H9 (cell line): ENCODE results near the gene LRP1B. TPM values are rescaled to one million over a fixed set of nuclear protein-coding genes. Genes with fewer than 3 reads are reported as not detected.

Experiments used
- DNase-seq: peaks from one replicate; pipeline ENCODE4 v3.0.0-alpha.2; 2017
- H2AFZ ChIP-seq: one replicate; pipeline ENCODE4 v1.6.1; 2013; ENCODE audit warnings: mild to moderate bottlenecking, low read length, control low read depth, moderate library complexity
- H2AK5ac ChIP-seq: 2 replicates; pipeline ENCODE4 v1.6.1; 2013; ENCODE audit warnings: low read length, control low read depth, mixed read lengths; ENCODE audit not compliant: insufficient read length
- H2BK120ac ChIP-seq: one replicate; pipeline ENCODE4 v1.6.1; 2013; ENCODE audit warnings: low read depth, mild to moderate bottlenecking, low read length, control low read depth, inconsistent platforms; ENCODE audit not compliant: poor library complexity, severe bottlenecking
- H2BK12ac ChIP-seq: 2 replicates; pipeline ENCODE4 v1.6.1; 2013; ENCODE audit warnings: low read length, control low read depth, mixed read lengths, low read depth; ENCODE audit not compliant: insufficient read length
- H2BK15ac ChIP-seq: 2 replicates; pipeline ENCODE4 v1.6.1; 2013; ENCODE audit warnings: low read depth, low read length, control low read depth
- H2BK20ac ChIP-seq: one replicate; pipeline ENCODE4 v1.6.1; 2013; ENCODE audit warnings: low read depth, mild to moderate bottlenecking, low read length, control low read depth, inconsistent platforms; ENCODE audit not compliant: poor library complexity, severe bottlenecking
- H2BK5ac ChIP-seq: 2 replicates; pipeline ENCODE4 v1.6.1; 2013; ENCODE audit warnings: low read length, control low read depth, mixed read lengths; ENCODE audit not compliant: insufficient read length
- H3K14ac ChIP-seq: 2 replicates; pipeline ENCODE4 v1.6.1; 2013; ENCODE audit warnings: low read length, control low read depth; ENCODE audit not compliant: insufficient read depth
- H3K18ac ChIP-seq: 2 replicates; pipeline ENCODE4 v1.6.1; 2013; ENCODE audit warnings: low read depth, mild to moderate bottlenecking, mixed read lengths, low read length, control low read depth; ENCODE audit not compliant: insufficient read length
- H3K23ac ChIP-seq: 2 replicates; pipeline ENCODE4 v1.6.1; 2013; ENCODE audit warnings: low read length, control low read depth, mixed read lengths, low read depth; ENCODE audit not compliant: insufficient read length
- H3K23me2 ChIP-seq: 2 replicates; pipeline ENCODE4 v1.6.1; 2013; ENCODE audit warnings: low read depth, mild to moderate bottlenecking, mixed read lengths, low read length, control low read depth; ENCODE audit not compliant: insufficient read length, poor library complexity, severe bottlenecking
- H3K27ac ChIP-seq: 2 replicates; pipeline ENCODE4 v1.5.1; 2013; ENCODE audit warnings: low read length, control low read depth, mixed read lengths, low read depth; ENCODE audit not compliant: insufficient read length
- H3K27me3 ChIP-seq: 2 replicates; pipeline ENCODE4 v1.6.1; 2013; ENCODE audit warnings: low read length, control low read depth, inconsistent platforms; ENCODE audit not compliant: insufficient read depth
- H3K4ac ChIP-seq: 2 replicates; pipeline ENCODE4 v1.6.1; 2013; ENCODE audit warnings: low read depth, mild to moderate bottlenecking, control low read depth, inconsistent platforms, low read length, moderate library complexity
- H3K4me1 ChIP-seq: 2 replicates; pipeline ENCODE4 v1.6.1; 2013; ENCODE audit warnings: low read length, control low read depth, inconsistent platforms; ENCODE audit not compliant: insufficient read depth
- H3K4me2 ChIP-seq: 2 replicates; pipeline ENCODE4 v1.6.1; 2013; ENCODE audit warnings: low read length, control low read depth, mixed read lengths; ENCODE audit not compliant: insufficient read length, insufficient read depth
- H3K56ac ChIP-seq: 2 replicates; pipeline ENCODE4 v1.6.1; 2013; ENCODE audit warnings: low read depth, mild to moderate bottlenecking, mixed read lengths, low read length, control low read depth; ENCODE audit not compliant: insufficient read length
- H3K79me1 ChIP-seq: 2 replicates; pipeline ENCODE4 v1.6.1; 2013; ENCODE audit warnings: low read depth, mild to moderate bottlenecking, moderate library complexity, low read length, control low read depth, inconsistent platforms; ENCODE audit not compliant: insufficient read depth, poor library complexity, severe bottlenecking
- H3K79me2 ChIP-seq: 2 replicates; pipeline ENCODE4 v1.6.1; 2013; ENCODE audit warnings: low read length, control low read depth, inconsistent platforms; ENCODE audit not compliant: insufficient read depth
- H3K9ac ChIP-seq: 2 replicates; pipeline ENCODE4 v1.6.1; 2013; ENCODE audit warnings: low read length, control low read depth, mixed read lengths; ENCODE audit not compliant: insufficient read length; ENCODE audit errors: extremely low read depth
- H3K9me3 ChIP-seq: one replicate; pipeline ENCODE4 v1.6.1; 2013; ENCODE audit warnings: low read depth, low read length, inconsistent platforms; ENCODE audit not compliant: control insufficient read depth
- H3T11ph ChIP-seq: one replicate; pipeline ENCODE4 v1.6.1; 2013; ENCODE audit warnings: mild to moderate bottlenecking, low read length, control low read depth, inconsistent platforms
- H4K20me1 ChIP-seq: one replicate; pipeline ENCODE4 v1.6.1; 2013; ENCODE audit not compliant: control insufficient read depth, insufficient read length, insufficient read depth
- H4K5ac ChIP-seq: 2 replicates; pipeline ENCODE4 v1.6.1; 2013; ENCODE audit warnings: low read depth, mild to moderate bottlenecking, mixed read lengths, low read length, control low read depth; ENCODE audit not compliant: insufficient read length
- H4K8ac ChIP-seq: replicated peaks from 2 replicates; pipeline ENCODE4 v1.6.1; 2013; ENCODE audit warnings: low read length, control low read depth, mixed read lengths, low read depth; ENCODE audit not compliant: insufficient read length
- H4K91ac ChIP-seq: 2 replicates; pipeline ENCODE4 v1.6.1; 2013; ENCODE audit warnings: low read depth, mild to moderate bottlenecking, moderate library complexity, mixed read lengths, low read length, control low read depth; ENCODE audit not compliant: insufficient read length
- H3K27ac Mint-ChIP-seq, 3 experiments: 2 replicates in 2 of 3; 3 replicates in 1 of 3; pipeline ENCODE4 v1.8.0; 2020 to 2021; ENCODE audit warnings: mixed read lengths in 3 of 3, mild to moderate bottlenecking in 1 of 3, moderate library complexity in 1 of 3
- H3K27me3 Mint-ChIP-seq: 2 replicates; pipeline ENCODE4 v1.8.0; 2021; ENCODE audit warnings: low read depth, mild to moderate bottlenecking, moderate library complexity, mixed read lengths
- H3K36me3 Mint-ChIP-seq, 3 experiments: 2 replicates in 2 of 3; 3 replicates in 1 of 3; pipeline ENCODE4 v1.8.0; 2020 to 2021; ENCODE audit warnings: low read depth in 3 of 3, mixed read lengths in 3 of 3; ENCODE audit not compliant: insufficient read depth in 1 of 3
- H3K4me1 Mint-ChIP-seq, 2 experiments: 2 replicates each; pipeline ENCODE4 v1.8.0; 2020; ENCODE audit warnings: mixed read lengths in 2 of 2
- H3K4me3 Mint-ChIP-seq, 2 experiments: 2 replicates in 1 of 2; 3 replicates in 1 of 2; pipeline ENCODE4 v1.8.0; 2020 to 2021; ENCODE audit warnings: mild to moderate bottlenecking in 2 of 2, mixed read lengths in 2 of 2, moderate library complexity in 1 of 2
- H3K9me3 Mint-ChIP-seq, 2 experiments: 2 replicates in 1 of 2; 3 replicates in 1 of 2; pipeline ENCODE4 v1.8.0; 2020; ENCODE audit warnings: mild to moderate bottlenecking in 2 of 2, mixed read lengths in 2 of 2, moderate library complexity in 1 of 2
- total RNA-seq: library from RNA; stranded (reverse); gene quantifications from 2 replicates; pipeline ENCODE4 v1.2.1, GENCODE V29; 2021
- TF ChIP-seq, protein P1 (sequence below): fragments of 200-600 bp; sonication (generic); conservative IDR thresholded peaks from 3 replicates; pipeline ENCODE4 v1.8.0; 2021; ENCODE audit warnings: antibody characterized with exemption, mild to moderate bottlenecking

The LRP1B gene
- total RNA-seq, 1 experiment from 2014 or later: not detected

DNA sequence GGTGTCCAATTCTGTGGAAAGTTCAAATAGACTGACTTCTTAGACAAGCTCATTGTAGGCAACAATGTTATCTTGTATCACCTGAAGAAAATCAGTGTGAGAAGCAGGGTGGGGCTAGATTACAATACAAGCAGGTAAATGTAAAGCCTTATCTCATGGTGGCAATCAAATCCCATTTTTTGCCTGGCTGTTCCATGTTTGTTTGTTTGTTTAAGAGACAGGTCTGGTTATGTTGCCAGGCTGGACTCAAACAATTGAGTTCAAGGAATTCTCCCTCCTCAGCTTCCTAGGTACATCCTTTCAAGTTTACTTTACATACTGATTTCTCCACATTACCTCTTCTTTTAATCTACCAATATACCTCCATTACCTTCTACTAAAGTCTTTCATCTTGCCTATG lies 464.6 kb downstream of the LRP1B start:
- peaks cover 0 to 9% of the 10 kb centered on the region in 2 experiments; a peak in 2 of 5 replicates for H3K9me3 Mint-ChIP-seq
- H3K27ac ChIP-seq: no peak overlapping the region
- H3K23ac ChIP-seq: no peak overlapping the region
- no peak overlapping the region for H2AFZ ChIP-seq
- no peak overlapping the region for H2BK120ac ChIP-seq
- no peaks in the 10 kb centered on the region for H3K23me2 ChIP-seq
- no peak overlapping the region for H4K5ac ChIP-seq
- H4K20me1 ChIP-seq: no peaks in the 10 kb centered on the region
- TF ChIP-seq, protein P1, sequence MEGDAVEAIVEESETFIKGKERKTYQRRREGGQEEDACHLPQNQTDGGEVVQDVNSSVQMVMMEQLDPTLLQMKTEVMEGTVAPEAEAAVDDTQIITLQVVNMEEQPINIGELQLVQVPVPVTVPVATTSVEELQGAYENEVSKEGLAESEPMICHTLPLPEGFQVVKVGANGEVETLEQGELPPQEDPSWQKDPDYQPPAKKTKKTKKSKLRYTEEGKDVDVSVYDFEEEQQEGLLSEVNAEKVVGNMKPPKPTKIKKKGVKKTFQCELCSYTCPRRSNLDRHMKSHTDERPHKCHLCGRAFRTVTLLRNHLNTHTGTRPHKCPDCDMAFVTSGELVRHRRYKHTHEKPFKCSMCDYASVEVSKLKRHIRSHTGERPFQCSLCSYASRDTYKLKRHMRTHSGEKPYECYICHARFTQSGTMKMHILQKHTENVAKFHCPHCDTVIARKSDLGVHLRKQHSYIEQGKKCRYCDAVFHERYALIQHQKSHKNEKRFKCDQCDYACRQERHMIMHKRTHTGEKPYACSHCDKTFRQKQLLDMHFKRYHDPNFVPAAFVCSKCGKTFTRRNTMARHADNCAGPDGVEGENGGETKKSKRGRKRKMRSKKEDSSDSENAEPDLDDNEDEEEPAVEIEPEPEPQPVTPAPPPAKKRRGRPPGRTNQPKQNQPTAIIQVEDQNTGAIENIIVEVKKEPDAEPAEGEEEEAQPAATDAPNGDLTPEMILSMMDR: no peak
- no peaks in the 10 kb centered on the region for H3K79me2 ChIP-seq
- peaks cover 10% of the 10 kb centered on the region in 2 experiments for H3K4me1 Mint-ChIP-seq
- no peak overlapping the region for H3K27ac Mint-ChIP-seq
- H2BK15ac ChIP-seq: no peak overlapping the region
- H4K91ac ChIP-seq: no peak overlapping the region
- H3K9ac ChIP-seq: no peak overlapping the region
- H3K4me2 ChIP-seq: no peak overlapping the region
- H3K18ac ChIP-seq: no peak overlapping the region
- H3K27me3 Mint-ChIP-seq: no peaks in the 10 kb centered on the region
- no peak overlapping the region for H3K4ac ChIP-seq
- H3K4me1 ChIP-seq: no peaks in the 10 kb centered on the region; the same call in 1 of the 2 replicates
- H3K36me3 Mint-ChIP-seq: peaks cover 0 to 5% (median 0%) of the 10 kb centered on the region in 3 experiments; a peak in 2 of 7 replicates
- H3K9me3 ChIP-seq: no peaks in the 10 kb centered on the region
- no peak overlapping the region for H2AK5ac ChIP-seq
- no peak overlapping the region for H2BK12ac ChIP-seq
- no peak overlapping the region for H3K56ac ChIP-seq
- no peaks in the 10 kb centered on the region for H3K79me1 ChIP-seq
- no peak overlapping the region for H3K14ac ChIP-seq
- no peak overlapping the region for H2BK20ac ChIP-seq
- DNase-seq: no peak
- H3K27me3 ChIP-seq: no peaks in the 10 kb centered on the region
- H3T11ph ChIP-seq: no peak overlapping the region
- no peak overlapping the region for H2BK5ac ChIP-seq
- H3K4me3 Mint-ChIP-seq: no peak overlapping the region
- H4K8ac ChIP-seq: no peak overlapping the region
